MCF 10A (cell line): ENCODE measurements around the gene FAM114A1. TPM values are rescaled to one million over a fixed set of nuclear protein-coding genes. Genes with fewer than 3 reads are reported as not detected.

Experiments
- BruUV-seq: library from RNA; stranded (reverse); fragments of 400-500 nt; replicated peaks from 2 replicates; lab custom pipeline; 2021; lab: Mats Ljungman, UMichigan
- CTCF ChIA-PET: fragments of 300-600 bp; sonication (Branson Sonifier 250); formaldehyde crosslinking; extraction: SDS; loops from one replicate; lab custom pipeline; 2021; ENCODE audit warnings: antibody characterized with exemption, inconsistent platforms; lab: Yijun Ruan, JAX
- POLR2A ChIA-PET: fragments of 300-600, 350-650 bp; sonication (Branson Sonifier 250); formaldehyde crosslinking; extraction: SDS; loops from one replicate; lab custom pipeline; 2020; ENCODE audit warnings: antibody characterized with exemption, inconsistent platforms; lab: Yijun Ruan, JAX
- DNase-seq: peaks from one replicate; pipeline ENCODE4 v3.0.0-alpha.2; 2018; ENCODE audit not compliant: unreplicated experiment
- H3K27ac Mint-ChIP-seq: one replicate; pipeline ENCODE4 v1.8.0; 2022; ENCODE audit warnings: mild to moderate bottlenecking, low read depth, mixed read lengths; ENCODE audit not compliant: unreplicated experiment
- H3K27me3 Mint-ChIP-seq: one replicate; pipeline ENCODE4 v1.8.0; 2022; ENCODE audit warnings: mixed read lengths; ENCODE audit not compliant: insufficient read depth, unreplicated experiment
- H3K36me3 Mint-ChIP-seq: one replicate; pipeline ENCODE4 v1.8.0; 2022; ENCODE audit warnings: mild to moderate bottlenecking, moderate library complexity, mixed read lengths; ENCODE audit not compliant: insufficient read depth, unreplicated experiment
- H3K4me1 Mint-ChIP-seq: one replicate; pipeline ENCODE4 v1.8.0; 2022; ENCODE audit warnings: mixed read lengths; ENCODE audit not compliant: insufficient read depth, unreplicated experiment
- H3K4me3 Mint-ChIP-seq: one replicate; pipeline ENCODE4 v1.8.0; 2022; ENCODE audit warnings: mild to moderate bottlenecking, moderate library complexity, mixed read lengths; ENCODE audit not compliant: unreplicated experiment
- H3K9me3 Mint-ChIP-seq: one replicate; pipeline ENCODE4 v1.8.0; 2022; ENCODE audit warnings: mixed read lengths; ENCODE audit not compliant: unreplicated experiment
- intact Hi-C: fragments of 100-400 bp; cut with micrococcal nuclease; formaldehyde crosslinking; loops from 2 replicates; pipeline ENCODE4 v1.14.1; 2022
- total RNA-seq: library from RNA; stranded (reverse); gene quantifications from 2 replicates; pipeline ENCODE4 v1.2.3, GENCODE V29; 2022
- TF ChIP-seq, protein P1 (sequence below): fragments of 200-600 bp; IDR thresholded peaks from one replicate; pipeline ENCODE4 v1.8.0; 2022; ENCODE audit warnings: antibody characterized with exemption, mild to moderate bottlenecking; ENCODE audit not compliant: unreplicated experiment

FAM114A1 gene
- total RNA-seq, 1 experiment from 2014 or later = 22.7 TPM

DNA sequence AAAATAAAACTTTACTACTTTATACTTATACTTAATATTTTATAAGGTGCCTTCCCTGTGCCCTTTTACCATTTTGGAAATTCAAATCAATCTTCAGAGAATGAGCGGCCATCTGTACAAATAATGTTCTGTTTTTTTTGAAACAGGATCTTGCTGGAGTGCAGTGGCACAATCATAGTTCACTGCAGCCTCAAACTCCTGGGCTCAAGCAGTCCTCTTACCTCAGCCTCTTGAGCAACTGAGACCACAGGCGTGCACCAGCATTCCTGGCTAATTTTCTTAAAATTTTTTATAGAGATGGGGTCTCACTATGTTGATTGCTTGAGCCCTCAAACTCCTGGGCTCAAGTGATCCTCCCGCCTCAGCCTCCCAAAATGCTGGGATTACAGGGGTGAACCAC, 53.5 kb downstream of the FAM114A1 start:
- intact Hi-C loops = no loop called here
- DNase-seq = no peak
- H3K4me3 Mint-ChIP-seq = no peak overlapping the region
- peaks cover 39% of the 10 kb centered on the region for H3K36me3 Mint-ChIP-seq
- BruUV-seq = no TSS peak
- H3K27me3 Mint-ChIP-seq = no peaks in the 10 kb centered on the region
- TF ChIP-seq, protein P1, sequence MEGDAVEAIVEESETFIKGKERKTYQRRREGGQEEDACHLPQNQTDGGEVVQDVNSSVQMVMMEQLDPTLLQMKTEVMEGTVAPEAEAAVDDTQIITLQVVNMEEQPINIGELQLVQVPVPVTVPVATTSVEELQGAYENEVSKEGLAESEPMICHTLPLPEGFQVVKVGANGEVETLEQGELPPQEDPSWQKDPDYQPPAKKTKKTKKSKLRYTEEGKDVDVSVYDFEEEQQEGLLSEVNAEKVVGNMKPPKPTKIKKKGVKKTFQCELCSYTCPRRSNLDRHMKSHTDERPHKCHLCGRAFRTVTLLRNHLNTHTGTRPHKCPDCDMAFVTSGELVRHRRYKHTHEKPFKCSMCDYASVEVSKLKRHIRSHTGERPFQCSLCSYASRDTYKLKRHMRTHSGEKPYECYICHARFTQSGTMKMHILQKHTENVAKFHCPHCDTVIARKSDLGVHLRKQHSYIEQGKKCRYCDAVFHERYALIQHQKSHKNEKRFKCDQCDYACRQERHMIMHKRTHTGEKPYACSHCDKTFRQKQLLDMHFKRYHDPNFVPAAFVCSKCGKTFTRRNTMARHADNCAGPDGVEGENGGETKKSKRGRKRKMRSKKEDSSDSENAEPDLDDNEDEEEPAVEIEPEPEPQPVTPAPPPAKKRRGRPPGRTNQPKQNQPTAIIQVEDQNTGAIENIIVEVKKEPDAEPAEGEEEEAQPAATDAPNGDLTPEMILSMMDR = no peak
- no peak overlapping the region for H3K27ac Mint-ChIP-seq
- ChIA-PET CTCF (interaction anchor here (0.5 kb wide), 1 partner anchor 859 kb away, joined by 4 read pairs; no protein-coding TSS in a partner anchor), POLR2A (no interaction called here)
- no peaks in the 10 kb centered on the region for H3K4me1 Mint-ChIP-seq
- H3K9me3 Mint-ChIP-seq = no peaks in the 10 kb centered on the region

DNA sequence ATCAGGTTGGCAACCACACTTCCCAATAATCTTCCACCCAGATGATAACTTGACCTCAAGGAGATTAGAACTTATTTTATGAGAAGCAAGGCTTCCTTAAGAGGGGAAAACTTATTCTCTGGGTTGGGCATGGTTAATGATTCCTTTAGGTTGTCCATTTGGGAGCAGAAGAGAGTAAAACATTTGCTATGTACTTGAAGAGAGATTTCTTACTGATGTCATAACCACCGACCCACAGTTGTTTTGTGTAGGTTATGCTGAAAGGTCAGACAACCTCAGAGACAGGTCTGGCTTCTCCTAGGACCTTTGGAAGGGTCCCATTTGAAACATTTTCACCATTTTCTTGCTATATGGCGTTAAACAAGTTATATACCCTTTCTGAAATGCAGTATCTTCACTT, 56.1 kb downstream of the FAM114A1 start:
- TF ChIP-seq, protein P1 = no peak
- H3K4me1 Mint-ChIP-seq = no peaks in the 10 kb centered on the region
- no peaks in the 10 kb centered on the region for H3K27me3 Mint-ChIP-seq
- H3K36me3 Mint-ChIP-seq = peaks cover 32% of the 10 kb centered on the region
- H3K4me3 Mint-ChIP-seq = no peak overlapping the region
- DNase-seq = no peak
- ChIA-PET POLR2A (no interaction called here), CTCF (interaction anchor here (1.0 to 1.5 kb wide), 2 partner anchors 22 to 223 kb away, joined by 4 to 5 read pairs; no protein-coding TSS in a partner anchor)
- no peaks in the 10 kb centered on the region for H3K9me3 Mint-ChIP-seq
- no TSS peak for BruUV-seq
- H3K27ac Mint-ChIP-seq = no peak overlapping the region
- intact Hi-C loops = no loop called here

DNA sequence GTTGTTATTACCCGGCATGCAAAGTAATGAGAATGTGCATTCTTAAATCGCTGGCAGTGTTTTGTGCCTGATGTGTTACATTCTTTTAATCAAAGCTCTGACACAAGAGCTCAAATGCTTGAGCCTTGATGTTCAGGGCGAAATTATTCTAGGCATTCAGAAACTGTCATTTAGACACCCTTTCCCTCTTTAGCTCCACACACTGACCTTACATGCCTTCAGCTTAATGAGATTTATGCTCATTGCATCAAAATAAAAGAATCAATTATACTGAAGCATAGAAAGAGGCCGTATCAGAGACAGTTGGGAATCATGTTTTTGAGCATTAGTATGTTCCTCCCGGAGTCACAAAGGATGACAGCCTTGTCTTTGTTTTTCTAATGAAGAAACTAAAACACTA, 56.7 kb downstream of the FAM114A1 start:
- Mint-ChIP-seq H3K36me3 (peaks cover 34% of the 10 kb centered on the region), H3K27me3 (no peaks in the 10 kb centered on the region), H3K4me1 (no peaks in the 10 kb centered on the region), H3K27ac (no peak overlapping the region), H3K9me3 (no peaks in the 10 kb centered on the region), H3K4me3 (no peak overlapping the region)
- no TSS peak for BruUV-seq
- POLR2A ChIA-PET = no interaction called here
- TF ChIP-seq, protein P1 = no peak
- CTCF ChIA-PET = interaction anchor here (1.0 to 1.5 kb wide), 2 partner anchors 22 to 223 kb away, joined by 4 to 5 read pairs; no protein-coding TSS in a partner anchor
- no peak for DNase-seq
- intact Hi-C loops = no loop called here

DNA sequence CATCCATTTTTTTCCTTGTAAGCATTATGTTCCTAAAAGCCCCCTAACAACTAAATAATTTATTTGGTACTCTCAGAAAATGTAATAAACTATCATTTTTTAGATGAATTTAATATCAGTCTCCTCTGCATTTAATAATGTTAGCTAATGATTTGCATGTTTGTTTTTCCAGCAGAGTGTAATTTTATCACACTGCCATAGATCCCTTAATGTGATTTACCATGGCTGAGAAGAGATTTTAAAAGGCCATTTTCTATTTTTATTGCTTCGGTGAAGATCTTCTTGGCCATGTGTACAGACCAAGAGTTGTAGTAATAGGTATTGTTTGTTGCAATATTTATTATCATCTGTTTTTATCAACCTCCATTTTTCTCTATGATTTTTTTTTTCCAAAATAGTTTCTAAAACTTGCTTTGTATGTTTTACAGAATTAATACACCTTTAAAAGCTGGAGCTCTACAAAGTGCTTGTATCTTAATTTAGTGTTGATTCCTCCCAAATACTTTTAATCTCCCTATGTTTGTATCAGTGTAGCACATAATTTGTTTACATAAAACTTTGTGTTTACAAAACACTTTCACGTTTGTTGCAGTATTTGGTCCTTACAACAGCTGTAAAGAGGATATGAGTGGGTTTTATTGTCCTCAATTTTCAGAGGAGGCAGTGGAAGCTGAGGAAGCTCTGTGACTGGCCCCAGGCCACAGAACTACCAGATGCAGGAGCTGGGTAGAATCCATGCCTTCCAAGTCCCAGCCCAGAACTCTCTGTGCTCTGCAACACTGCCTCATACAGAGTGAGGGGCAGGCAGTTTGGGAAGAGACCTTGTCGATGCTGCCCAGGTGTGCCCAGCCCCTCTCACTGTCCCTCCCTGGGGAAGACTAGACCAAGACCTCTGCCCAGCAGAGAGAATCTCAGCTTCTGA, 58.1 kb downstream of the FAM114A1 start:
- Mint-ChIP-seq H3K4me1 (no peaks in the 10 kb centered on the region), H3K36me3 (peaks cover 24% of the 10 kb centered on the region), H3K9me3 (no peaks in the 10 kb centered on the region), H3K27me3 (no peaks in the 10 kb centered on the region), H3K4me3 (no peak overlapping the region), H3K27ac (no peak overlapping the region)
- ChIA-PET POLR2A (no interaction called here), CTCF (interaction anchor here (0.6 to 1.2 kb wide), 3 partner anchors 23 to 755 kb away, joined by 3 to 4 read pairs (median 3); no protein-coding TSS in a partner anchor)
- intact Hi-C loops = no loop called here
- BruUV-seq = no TSS peak
- TF ChIP-seq, protein P1 = no peak
- no peak for DNase-seq
